ENCODE results near the gene ANKH. TPM values are rescaled to one million over a fixed set of nuclear protein-coding genes. Genes with fewer than 3 reads are reported as not detected.

ANKH gene
- total RNA-seq, 1 experiment from 2014 or later = 81.4 TPM

GRCh38 chr5:14656898-14657297 lies 214.7 kb downstream of the ANKH start:
- Histone ChIP-seq H3K27ac (no peak overlapping the region), H3K9me2 (ENCODE audit: insufficient read depth) (no peaks in the 10 kb centered on the region), H3K4me1 (replicated peaks; ENCODE audit: insufficient read depth) (no peaks in the 10 kb centered on the region), H4K20me1 (ENCODE audit: insufficient read depth) (no peaks in the 10 kb centered on the region), H3K27me3 (ENCODE audit: insufficient read depth, low read depth) (0 out of 2 replicates have a peak, but pooled peaks cover 14% of the 10 kb centered on the region), H2AFZ (no peak overlapping the region), H3K9me3 (ENCODE audit: insufficient read depth, low read depth) (no peaks in the 10 kb centered on the region), H3K4me3 (no peak overlapping the region), H3K36me3 (ENCODE audit: low read depth) (no peaks in the 10 kb centered on the region), H3K79me2 (ENCODE audit: low read depth) (no peaks in the 10 kb centered on the region), H3K4me2 (no peak overlapping the region), H3F3A (ENCODE audit: insufficient read depth, low read depth) (0 out of 2 replicates have a peak, but pooled peaks cover 10% of the 10 kb centered on the region)
- ChIA-PET CTCF (interaction anchor here (0.6 to 1.2 kb wide), 3 partner anchors 8 to 651 kb away, joined by 4 to 25 read pairs (median 21); no protein-coding TSS in a partner anchor), POLR2A (ENCODE audit: unreplicated experiment) (interaction anchor here (0.6 to 0.7 kb wide), 2 partner anchors 53 to 101 kb away, joined by 7 to 8 read pairs; no protein-coding TSS in a partner anchor)
- no peak for TF ChIP-seq EZH2 (IDR thresholded peaks at IDR 0.05; ENCODE audit: low read depth)
- TF ChIP-seq, protein P1, sequence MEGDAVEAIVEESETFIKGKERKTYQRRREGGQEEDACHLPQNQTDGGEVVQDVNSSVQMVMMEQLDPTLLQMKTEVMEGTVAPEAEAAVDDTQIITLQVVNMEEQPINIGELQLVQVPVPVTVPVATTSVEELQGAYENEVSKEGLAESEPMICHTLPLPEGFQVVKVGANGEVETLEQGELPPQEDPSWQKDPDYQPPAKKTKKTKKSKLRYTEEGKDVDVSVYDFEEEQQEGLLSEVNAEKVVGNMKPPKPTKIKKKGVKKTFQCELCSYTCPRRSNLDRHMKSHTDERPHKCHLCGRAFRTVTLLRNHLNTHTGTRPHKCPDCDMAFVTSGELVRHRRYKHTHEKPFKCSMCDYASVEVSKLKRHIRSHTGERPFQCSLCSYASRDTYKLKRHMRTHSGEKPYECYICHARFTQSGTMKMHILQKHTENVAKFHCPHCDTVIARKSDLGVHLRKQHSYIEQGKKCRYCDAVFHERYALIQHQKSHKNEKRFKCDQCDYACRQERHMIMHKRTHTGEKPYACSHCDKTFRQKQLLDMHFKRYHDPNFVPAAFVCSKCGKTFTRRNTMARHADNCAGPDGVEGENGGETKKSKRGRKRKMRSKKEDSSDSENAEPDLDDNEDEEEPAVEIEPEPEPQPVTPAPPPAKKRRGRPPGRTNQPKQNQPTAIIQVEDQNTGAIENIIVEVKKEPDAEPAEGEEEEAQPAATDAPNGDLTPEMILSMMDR (conservative IDR thresholded peaks at IDR 0.05) = no peak
- no peak for DNase-seq
- BruUV-seq (replicated peaks) = no TSS peak
- intact Hi-C loops (cut with micrococcal nuclease; ENCODE audit: unreplicated experiment) = no loop called here

DNA sequence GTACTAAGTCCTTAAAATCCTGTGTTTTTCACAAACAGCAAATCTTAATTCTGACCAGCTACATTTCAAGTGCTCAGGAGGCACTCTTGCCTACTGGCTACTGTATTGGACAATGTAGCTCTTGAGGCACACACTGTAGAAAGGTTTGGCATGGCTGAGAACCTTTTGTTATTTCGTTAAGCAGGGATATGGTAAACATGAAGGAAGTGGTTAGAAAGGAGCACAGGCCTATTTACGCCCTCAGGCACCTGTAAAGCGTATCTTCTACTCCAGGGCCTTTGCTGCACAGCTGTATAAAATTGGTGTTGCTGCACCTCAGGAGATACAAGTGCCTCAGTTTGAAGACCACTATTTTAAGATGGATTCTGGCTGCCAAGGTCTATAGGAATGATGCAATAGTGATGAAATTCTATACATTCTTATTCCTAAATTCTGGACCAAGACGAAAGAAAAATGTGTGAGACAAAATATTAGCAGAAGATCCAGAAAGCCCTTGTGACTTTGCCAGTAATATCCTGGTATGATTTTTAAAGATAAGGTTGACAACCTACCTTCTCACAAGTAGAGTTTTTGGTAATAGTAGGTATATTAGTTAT lies 216.3 kb downstream of the ANKH start:
- no peaks in the 10 kb centered on the region for H3K4me1 ChIP-seq (replicated peaks; ENCODE audit: insufficient read depth)
- H3F3A ChIP-seq (ENCODE audit: insufficient read depth, low read depth) = 0 out of 2 replicates have a peak, but pooled peaks cover 1% of the 10 kb centered on the region
- no peaks in the 10 kb centered on the region for H3K9me2 ChIP-seq (ENCODE audit: insufficient read depth)
- H3K4me3 ChIP-seq = no peak overlapping the region
- no peaks in the 10 kb centered on the region for H3K79me2 ChIP-seq (ENCODE audit: low read depth)
- intact Hi-C loops (cut with micrococcal nuclease; ENCODE audit: unreplicated experiment) = no loop called here
- no peaks in the 10 kb centered on the region for H4K20me1 ChIP-seq (ENCODE audit: insufficient read depth)
- H3K27ac ChIP-seq = no peak overlapping the region
- BruUV-seq (replicated peaks) = no TSS peak
- no peaks in the 10 kb centered on the region for H3K9me3 ChIP-seq (ENCODE audit: insufficient read depth, low read depth)
- H3K36me3 ChIP-seq (ENCODE audit: low read depth) = no peaks in the 10 kb centered on the region
- no peak overlapping the region for H2AFZ ChIP-seq
- H3K27me3 ChIP-seq (ENCODE audit: insufficient read depth, low read depth) = 0 out of 2 replicates have a peak, but pooled peaks cover 14% of the 10 kb centered on the region
- no peak for DNase-seq
- H3K4me2 ChIP-seq = no peak overlapping the region
- ChIA-PET POLR2A (ENCODE audit: unreplicated experiment) (interaction anchor here (0.6 kb wide), 1 partner anchor 14 kb away, joined by 3 read pairs; no protein-coding TSS in a partner anchor), CTCF (interaction anchor here (0.5 kb wide), 1 partner anchor 154 kb away, joined by 3 read pairs; no protein-coding TSS in a partner anchor)
- TF ChIP-seq EZH2 (IDR thresholded peaks at IDR 0.05; ENCODE audit: low read depth) = no peak
- TF ChIP-seq, protein P1 (conservative IDR thresholded peaks at IDR 0.05) = no peak

Small RNA genes within 50 kb of the gene (microRNA-seq; reads per million reads assigned to microRNA genes)
- not detected for gene MIR4637 (ENCODE audit: borderline number of aligned reads, borderline replicate concordance)

Other genes starting within 250 kb of the ANKH start
- 77.2 and 79.1 TPM in 2 replicates for gene OTULIN, start 207.1 kb downstream of the ANKH start, total RNA-seq (2021)